HG03432 (cell line): ENCODE data around the gene SARS1.
"Not testable (repeated sequence)": the region's sequence is repeated elsewhere in the genome, so short reads cannot be mapped to it uniquely, and the experiment has no call there.

Experiments
- ATAC-seq: cut with Tn5 transposase; IDR thresholded peaks from one replicate; pipeline ENCODE4 v1.9.1; 2021; ENCODE audit warnings: mild to moderate bottlenecking, moderate library complexity; ENCODE audit not compliant: unreplicated experiment

Gene SARS1

DNA sequence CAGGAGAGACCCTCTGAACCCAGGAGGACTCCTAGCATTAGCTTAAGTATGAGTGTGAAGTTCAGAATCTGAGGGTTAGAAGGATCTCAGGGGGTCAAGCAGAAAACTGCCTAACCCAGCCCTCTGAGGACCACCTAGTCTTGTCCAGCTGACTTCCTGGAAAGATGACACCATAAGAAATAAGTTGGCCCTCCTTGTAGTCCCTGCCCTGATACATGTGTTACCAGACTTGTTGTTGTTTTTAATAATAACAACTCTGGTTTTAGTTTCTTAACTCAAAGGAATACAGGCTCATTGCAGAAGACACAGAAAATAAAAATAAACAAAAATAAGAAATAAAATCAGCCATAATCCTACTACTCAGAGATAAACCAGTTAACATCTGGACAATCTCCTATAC lies 21.8 kb upstream of the SARS1 start:
- no peak for ATAC-seq

DNA sequence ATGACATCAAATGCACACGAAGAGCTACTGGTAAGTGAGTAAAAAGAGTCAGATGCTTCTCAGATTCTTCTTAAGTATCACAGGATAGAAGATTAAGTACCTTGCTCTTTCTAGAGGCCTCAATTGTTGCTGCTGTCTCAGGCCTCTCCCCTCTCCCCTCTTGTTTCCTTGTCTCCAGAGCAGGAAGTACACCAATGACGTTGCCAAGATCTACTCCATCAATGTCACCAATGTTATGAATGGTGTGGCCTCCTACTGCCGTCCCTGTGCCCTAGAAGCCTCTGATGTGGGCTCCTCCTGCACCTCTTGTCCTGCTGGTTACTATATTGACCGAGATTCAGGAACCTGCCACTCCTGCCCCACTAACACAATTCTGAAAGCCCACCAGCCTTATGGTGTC lies 21.3 kb upstream of the SARS1 start:
- no peak for ATAC-seq

DNA sequence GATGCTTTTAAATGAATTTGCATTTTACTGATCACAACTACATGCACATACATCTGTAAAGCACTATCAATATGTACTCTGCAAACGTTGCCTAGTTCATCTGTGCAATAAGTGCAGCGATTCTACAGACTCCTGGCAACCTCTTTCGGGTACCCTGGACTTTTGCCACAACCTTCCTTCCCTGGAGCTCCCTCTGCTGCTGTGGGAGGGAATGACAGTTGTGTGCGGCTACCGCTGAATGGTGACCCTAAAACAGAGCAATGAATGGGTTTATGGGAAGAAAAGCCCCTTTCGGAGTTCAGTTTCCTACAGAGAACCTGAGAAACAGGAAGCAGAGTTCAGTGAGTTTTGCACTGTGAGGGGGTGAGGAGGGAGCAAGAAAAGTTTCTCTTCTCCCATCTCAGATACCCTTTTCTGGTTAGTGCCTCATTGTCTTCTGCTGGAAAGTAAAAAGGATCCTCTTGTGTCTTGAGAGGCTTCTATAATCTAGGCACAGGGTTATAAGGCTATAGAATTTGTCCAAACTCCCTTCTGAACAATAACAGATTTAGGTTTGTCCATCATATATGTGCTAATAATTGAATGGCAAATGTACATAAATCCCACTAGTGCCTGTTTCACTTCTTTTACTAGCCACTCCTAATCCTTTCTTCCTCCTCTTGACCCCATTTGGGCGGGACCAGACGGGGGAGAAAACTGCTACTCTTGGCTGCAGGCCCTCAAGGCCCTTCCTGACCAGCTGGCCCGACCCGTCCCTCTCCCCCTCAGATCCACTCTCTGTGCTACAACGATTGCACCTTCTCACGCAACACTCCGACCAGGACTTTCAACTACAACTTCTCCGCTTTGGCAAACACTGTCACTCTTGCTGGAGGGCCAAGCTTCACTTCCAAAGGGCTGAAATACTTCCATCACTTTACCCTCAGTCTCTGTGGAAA lies 19.8 kb upstream of the SARS1 start:
- peak; percentile 84 for ATAC-seq

DNA sequence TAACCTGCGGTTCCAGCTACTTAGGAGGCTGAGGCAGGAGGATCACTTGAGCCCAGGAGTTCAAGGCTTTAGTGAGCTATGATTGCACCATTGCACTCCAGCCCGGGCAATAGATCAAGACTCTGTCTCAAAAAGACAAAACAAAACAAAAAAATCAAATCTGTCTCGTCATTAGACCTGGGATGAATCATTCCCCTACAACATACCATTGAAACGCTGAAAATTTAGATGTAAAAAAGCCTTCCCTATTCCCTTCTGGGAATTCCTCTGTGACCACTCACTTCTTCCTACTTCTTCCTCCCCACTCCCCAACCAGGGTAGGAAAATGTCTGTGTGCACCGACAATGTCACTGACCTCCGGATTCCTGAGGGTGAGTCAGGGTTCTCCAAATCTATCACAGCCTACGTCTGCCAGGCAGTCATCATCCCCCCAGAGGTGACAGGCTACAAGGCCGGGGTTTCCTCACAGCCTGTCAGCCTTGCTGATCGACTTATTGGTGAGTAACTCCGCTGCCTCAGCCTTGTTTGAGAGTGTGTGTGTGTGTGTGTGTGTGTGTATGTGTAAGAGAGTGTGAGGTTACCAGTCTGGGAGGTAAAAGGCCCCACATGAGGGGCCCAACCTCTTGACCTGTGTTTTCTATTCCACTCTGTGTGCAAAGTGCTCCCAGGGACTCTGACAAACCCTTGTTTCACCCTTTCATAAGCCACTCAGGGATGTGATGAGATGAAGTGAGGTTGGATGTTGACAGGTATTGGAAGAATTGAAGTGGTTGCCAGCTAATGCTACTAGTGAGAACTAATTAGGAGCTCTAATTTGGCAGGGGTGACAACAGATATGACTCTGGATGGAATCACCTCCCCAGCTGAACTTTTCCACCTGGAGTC lies 16.3 kb upstream of the SARS1 start:
- ATAC-seq, result no peak

DNA sequence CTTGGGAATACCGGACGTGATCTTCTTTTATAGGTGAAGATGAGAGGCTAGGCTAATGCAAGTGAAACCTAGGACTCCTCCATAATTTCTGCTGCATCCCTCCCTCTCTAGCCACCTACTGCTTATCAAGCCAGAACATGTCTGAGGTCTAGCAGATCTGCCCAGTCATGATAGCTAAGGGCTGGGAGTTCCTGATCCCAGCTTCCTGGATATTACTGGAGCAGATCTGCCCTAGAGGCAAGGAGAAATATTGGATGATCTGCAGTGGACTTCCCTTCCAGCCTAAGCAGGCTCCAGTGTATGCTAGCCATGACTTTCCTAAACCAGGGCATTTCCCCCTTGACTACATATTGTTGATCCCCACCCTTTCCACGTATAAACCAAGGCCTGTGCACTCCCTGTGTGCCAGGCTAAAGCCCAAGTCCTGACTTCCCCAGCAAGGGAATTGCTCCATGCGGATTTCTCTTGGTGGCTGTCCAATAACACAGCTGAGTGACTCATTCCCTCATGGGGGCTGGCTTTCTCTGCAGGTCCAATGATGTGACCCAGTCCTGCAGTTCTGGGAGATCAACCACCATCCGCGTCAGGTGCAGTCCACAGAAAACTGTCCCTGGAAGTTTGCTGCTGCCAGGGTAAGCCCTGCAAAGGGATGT lies 15.5 kb upstream of the SARS1 start:
- ATAC-seq, result no peak

DNA sequence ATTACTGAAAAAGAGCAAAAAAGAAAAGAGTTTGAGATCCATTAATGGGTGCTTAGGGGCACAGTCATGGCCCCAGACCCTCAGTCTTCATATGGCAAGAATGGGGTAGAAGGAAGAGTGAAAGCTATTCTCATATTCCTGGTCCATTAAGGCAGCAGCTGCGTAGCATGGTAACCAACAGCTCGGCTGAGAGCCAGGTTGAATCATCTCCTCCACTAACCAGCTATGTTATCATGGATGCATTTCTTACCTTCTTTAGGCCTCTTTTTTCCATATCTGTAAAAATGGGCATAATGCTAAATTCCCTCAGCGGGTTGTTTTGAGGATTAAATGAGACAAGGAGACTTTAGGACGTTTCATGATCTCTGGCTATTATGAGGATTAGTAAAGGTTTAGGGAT lies 15.0 kb upstream of the SARS1 start:
- no peak for ATAC-seq

DNA sequence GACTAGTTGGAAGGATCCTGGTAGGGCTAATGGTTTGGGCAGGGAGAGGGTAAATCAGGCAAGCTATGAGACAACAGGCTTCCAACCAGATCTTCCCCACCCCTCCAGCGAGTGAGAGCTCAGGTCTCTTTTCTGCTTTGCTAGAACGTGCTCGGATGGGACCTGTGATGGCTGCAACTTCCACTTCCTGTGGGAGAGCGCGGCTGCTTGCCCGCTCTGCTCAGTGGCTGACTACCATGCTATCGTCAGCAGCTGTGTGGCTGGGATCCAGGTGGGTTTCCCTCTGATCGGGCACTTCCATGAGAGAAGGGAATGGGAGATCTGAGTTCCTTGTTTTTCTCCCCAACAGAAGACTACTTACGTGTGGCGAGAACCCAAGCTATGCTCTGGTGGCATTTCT lies 14.0 kb upstream of the SARS1 start:
- no peak for ATAC-seq

DNA sequence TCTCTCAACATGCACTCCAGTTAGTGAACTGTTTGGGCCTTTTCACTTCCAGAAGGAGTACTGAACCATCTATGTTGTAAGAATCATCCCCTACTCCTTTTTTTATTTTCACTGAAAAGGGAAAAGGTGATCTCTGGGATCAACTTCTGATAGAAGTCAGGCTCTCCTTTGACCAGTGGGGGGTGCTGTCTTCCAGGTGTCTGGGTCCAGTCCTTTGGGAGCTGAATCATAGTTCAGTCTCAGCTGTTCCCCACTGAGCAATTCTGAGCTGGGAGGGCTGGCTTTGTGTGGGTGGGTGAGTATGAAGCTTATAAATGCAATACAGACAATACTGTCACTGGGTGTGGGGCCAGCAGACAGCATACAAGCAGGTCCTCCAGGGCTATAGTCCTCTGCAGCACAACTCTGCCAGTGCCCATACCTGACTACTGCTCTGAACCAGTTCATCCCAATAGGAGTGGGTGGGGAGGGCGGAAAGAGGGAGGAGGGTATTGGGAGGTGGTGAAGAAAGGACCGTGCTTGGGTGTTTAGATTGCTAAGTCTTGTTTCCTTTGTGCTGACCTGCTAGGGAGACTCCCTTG lies 12.5 kb upstream of the SARS1 start:
- ATAC-seq, result peak; percentile 45

DNA sequence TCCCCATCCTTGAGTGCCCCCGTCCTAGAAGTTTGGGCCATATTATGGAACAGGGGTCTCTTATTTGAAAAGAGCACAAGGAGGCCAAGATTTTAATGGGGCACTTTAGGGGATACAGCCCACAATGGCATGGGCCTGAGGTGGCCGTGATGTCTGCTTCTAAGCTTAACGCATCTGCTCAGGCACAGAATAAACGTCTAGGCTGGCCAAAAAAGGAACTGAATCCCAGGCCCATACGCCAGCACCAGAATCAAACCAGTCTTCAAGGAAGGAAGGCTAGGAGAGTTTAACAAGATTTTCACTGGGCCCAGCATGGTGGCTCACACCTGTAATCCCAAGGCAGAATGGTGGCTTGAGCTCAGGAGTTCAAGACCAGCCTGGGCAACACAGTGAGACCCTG lies 9.2 kb upstream of the SARS1 start:
- no peak for ATAC-seq

DNA sequence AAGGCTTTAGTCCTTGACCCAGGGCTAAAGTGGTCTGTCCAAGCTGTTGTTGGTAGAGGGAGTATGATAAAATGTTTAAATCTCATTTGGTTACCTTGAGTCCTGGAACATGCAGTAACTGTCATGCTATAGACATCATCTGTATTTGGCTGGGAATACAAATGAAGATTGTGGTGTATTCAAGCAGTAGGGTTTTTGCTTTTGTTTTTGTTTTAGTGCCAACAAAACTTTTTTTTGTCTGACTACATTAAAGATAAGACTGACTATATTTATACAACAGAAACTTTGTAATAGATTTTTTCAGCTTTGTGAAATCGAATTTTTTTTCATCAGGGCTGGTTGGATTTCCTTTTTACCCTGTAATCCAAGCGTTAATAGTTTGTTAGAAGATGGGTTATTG lies 7.4 kb upstream of the SARS1 start:
- no peak for ATAC-seq

DNA sequence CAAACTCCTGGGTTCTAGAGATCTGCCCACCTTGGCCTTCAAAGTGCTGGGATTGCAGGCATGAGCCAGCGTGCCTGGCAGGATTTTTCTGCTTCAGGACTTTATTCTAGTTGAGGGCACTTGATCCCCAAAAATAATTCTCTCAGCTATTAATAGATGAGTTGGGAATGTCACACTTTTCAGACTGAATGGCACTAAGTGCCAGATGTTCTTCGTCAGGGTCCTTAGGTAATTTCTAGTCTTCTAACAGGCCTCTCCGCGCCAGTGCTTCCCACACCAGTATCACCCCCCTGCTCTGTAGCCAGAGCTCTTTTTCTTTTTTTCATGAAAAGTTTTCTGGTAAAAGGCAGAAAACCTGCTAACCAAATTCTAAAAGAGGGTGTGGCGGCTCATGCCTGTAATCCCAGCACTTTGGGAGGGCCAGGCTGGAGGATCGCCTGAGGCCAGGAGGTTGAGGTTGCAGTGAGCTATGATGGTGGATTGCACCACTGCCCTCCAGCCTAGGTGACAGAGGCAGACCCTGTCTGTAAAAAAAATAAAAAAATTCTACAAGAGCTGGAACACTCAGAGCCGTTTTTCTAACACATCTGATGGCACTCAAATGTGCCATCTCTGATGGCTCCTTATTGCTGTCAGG lies 6.1 kb upstream of the SARS1 start:
- ATAC-seq, result no peak

DNA sequence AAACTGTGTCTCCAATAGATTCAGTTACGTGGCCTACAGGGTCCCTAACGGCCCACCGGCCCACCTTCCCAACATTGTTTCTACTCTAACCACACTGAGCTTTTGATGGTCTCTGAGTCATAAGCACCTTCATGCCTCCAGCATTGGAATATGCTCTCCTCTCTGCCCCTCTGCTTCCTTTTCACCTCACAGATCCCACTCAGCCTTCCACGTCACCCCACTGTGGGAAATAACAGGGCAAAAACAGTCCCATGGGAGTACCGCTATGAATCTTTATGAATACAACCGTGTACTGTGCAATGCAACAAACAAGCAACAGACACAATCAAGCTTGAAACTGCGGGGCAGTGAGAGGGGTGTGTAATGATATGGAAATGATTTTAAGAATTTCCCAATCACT lies 5.3 kb upstream of the SARS1 start:
- no peak for ATAC-seq

DNA sequence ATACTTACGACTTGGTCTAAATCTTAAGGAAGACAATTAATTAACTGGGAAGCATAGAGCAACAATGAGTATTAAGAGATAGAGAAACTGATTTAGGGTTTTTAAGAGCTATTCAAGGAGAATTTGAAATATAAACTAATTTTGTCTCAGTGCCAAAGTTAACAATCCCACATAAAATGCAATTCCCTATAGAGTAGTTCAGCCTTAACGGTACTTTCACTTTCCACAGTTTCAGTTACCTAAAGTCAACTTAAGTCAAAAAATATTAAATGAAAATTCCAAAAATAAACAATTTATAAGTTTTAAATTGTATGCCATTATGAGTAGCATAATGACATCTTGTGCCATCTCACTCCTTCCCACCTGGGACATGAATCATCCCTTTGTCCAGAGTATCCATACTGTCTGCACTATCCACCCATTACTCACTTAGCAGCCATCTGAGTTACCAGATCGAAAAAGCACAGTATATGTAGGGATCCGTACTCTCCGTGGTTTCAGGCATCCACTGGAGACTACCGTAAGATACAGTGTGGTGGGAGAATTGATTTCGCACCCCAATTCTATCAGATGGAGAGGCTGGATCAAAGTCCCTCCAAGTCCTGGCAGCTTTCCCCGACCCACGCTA lies 4.8 kb upstream of the SARS1 start:
- ATAC-seq, result no peak

DNA sequence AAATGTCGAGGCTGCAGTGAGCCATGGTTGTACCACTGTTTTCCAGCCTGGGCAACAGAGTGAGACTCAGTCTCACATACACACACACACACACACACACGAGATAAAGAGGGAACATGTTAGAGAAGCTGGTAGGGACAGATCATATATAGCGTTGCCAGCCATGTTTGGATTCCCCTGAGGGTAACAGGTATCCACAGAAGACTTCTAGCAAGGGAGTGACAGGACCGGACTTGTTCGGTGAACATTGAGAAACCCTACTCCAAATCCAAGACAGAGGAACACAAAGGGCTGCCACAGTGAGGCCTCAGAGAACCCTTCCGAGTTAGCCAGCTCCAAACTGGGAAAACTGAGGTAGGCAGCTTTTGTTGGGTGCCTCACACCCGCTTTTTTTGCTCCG lies 3.7 kb upstream of the SARS1 start:
- no peak for ATAC-seq

DNA sequence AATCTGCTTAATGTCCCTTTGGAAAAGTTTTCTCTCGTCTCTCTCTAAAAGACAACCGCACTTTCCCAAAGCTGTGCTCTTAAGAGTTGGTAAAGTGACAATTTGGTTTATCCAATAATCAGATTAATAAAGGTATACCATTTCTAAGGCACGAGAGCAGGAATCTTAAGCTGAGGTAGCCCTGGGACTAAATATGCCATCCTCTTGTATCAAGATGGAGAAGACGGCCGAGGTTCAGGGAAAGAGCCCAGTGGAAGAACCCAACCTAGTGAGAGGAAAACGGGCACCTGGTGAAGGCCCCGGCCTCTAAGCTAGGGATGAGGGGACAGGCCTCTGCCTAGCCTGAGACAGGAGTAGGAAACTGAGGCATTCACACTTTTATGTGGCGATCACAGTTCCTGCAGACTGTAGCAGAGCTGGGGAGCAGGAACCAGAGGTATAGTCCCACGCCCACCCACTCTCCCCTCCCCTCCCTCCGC lies 334 bp upstream of the SARS1 start:
- no peak for ATAC-seq

DNA sequence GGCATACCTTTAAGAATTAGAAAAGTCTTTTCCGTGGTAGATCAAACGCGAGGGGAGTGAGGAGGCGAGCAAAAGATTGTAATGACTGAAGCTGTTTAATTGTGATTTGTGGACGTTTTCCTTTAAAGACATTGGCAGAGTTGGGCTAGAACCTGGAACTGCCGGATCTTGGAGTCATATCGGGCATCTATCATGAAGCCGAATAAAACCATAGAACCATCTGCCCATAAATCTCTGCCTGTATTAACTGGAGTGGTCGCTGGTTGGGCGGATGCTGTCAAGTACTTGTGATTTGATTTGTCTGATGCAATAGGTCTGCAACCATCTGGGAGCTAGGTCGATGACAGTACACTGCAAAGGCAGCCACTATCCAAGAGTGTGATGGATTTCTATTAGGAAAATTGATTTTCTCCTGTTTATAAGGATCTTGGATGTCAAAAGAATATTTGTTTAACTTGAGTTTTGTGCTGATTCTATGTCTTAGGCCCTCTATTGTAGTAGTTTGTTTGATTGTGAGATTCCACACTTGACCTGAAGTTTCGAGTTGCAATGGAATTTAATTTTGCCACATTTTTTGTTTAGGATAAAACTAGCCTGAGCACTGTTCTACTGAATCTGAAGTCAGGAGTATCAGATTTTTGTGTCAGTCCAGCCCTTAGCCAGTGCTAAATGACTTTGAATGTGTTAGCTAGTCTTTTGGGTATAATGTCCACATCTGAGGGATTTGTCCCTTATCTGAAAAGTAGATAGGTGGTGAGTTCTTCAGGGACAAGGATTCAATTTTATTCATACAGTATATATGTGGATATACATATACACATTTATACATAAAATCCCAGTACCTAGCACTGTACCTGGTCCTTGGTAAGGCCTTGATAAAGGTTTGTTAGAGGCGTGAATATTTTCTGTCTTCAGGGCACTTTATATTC lies 1.2 kb downstream of the SARS1 start:
- ATAC-seq, result no peak

DNA sequence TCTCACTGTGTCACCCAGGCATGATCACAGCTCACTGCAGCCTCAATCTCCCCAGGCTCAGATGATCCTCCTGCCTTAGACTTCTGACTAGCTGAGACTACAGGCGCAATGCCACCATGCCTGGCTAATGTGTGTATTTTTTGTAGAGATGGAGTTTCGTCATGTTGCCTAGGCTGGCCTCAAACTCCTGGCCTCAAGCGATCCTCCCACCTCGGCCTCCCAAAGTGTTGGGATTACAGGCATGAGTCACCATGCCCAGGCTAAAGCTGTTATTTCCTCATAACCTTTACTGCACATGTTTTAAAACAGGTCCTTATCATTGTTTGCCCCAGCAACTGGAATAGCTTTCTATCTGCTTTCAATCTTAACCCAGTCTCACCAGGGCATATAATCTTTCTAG lies 2.9 kb downstream of the SARS1 start:
- no peak for ATAC-seq

DNA sequence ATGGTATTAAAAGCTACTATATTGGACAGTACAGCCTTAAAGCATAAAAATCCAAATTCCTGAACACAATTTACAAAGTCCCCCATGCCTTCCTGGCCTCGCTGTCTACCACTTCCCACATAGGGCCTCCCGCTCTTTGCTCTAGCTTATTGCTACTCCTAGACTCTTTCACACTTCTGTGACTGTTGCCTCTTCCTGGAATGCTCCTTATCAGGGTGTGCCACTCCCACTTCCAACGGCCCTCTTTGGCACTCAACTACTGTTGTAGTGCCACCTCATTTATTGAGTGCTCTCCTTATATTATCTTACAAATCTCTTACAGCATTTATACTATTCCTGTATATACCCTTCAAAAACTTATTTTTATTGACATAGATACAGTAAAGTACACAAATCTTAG lies 4.8 kb downstream of the SARS1 start:
- no peak for ATAC-seq

DNA sequence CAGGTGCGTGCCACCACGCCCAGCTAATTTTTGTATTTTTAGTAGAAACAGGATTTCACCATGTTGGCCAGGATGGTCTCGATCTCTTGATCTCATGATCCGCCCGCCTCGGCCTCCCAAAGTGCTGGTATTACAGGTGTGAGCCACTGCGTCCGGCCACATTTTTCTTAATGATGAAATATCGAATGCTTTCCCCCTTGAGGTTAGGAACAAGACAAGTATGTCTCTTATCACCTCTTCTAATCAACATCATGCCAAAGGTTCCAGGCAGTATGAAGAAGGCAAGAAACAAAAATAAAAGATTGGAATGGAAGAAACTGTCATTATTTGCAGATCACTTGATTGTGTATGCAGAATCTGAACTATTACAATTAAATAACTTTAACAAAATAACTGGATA lies 7.5 kb downstream of the SARS1 start:
- not testable (repeated sequence) for ATAC-seq
